Testis (tissue), 3 donors: Measurements from ENCODE around the gene B3GAT1. TPM values are rescaled to one million over a fixed set of nuclear protein-coding genes. Genes with fewer than 3 reads are reported as not detected.

Source experiments
- DNase-seq: peaks from one replicate; pipeline ENCODE4 v3.0.0-alpha.2; 2019
- H3K27ac ChIP-seq, 2 donors: fragments of 200-600 bp; sonication (generic); one replicate each; pipeline ENCODE4 v1.5.1; 2019
- H3K27me3 ChIP-seq: fragments of 200-600 bp; sonication (generic); one replicate; pipeline ENCODE4 v1.5.1; 2019
- H3K36me3 ChIP-seq: fragments of 200-600 bp; sonication (generic); one replicate; pipeline ENCODE4 v1.5.1; 2017; ENCODE audit warnings: low read depth; ENCODE audit errors: missing control alignments
- H3K4me1 ChIP-seq: fragments of 200-600 bp; sonication (generic); one replicate; pipeline ENCODE4 v1.5.1; 2019
- H3K4me3 ChIP-seq, 2 donors: fragments of 200-600 bp; sonication (generic); one replicate each; pipeline ENCODE4 v1.5.1; 2017 to 2019
- H3K9me3 ChIP-seq: fragments of 200-600 bp; sonication (generic); one replicate; pipeline ENCODE4 v1.5.1; 2017
- POLR2A ChIP-seq: fragments of 450-650 bp; IDR thresholded peaks from one replicate; pipeline ENCODE4 v1.6.1; 2017; ENCODE audit warnings: antibody characterized with exemption, mild to moderate bottlenecking, moderate library complexity
- WGBS, 2 donors: methylation state at CpG; one replicate each; pipeline ENCODE4 v1.1.5; 2018; 5-methylcytosine and 5-hydroxymethylcytosine counted together
- intact Hi-C: fragments of 100-400 bp; cut with DNase I; formaldehyde crosslinking; loops from one replicate; pipeline ENCODE4 v1.15.1; 2023; ENCODE audit warnings: low total_unique reads
- polyA plus RNA-seq: library from polyadenylated mRNA; stranded (reverse); fragments of 350-450 nt; fragmentation: Illumina TruSeq; extraction: RNeasy Lipid Tissue Mini Kit (QIAGEN cat#74804); gene quantifications from one replicate; pipeline ENCODE4 v1.2.3, GENCODE V29; 2014; ENCODE audit warnings: low read depth, low replicate concordance; ENCODE audit not compliant: insufficient read depth
- total RNA-seq, 2 donors: library from RNA; depleted of rRNA; stranded (reverse); fragments of >200 nt; gene quantifications; one replicate each; pipeline ENCODE4 v1.2.3, GENCODE V29; 2016
- TF ChIP-seq, protein P1 (sequence below), 3 experiments: fragments of 450-650 bp in 2 of 3; fragments of 200-600 bp in 1 of 3; sonication (generic) in 1 of 3; IDR thresholded peaks; one replicate each; pipeline ENCODE4 v1.5.1; 2016 to 2019; ENCODE audit warnings: antibody characterized with exemption in 3 of 3, mild to moderate bottlenecking in 2 of 3, moderate library complexity in 1 of 3

B3GAT1 gene
- total and polyA plus RNA-seq, 3 donors from 2014 or later: 2.7 to 4.3 (median 3.0) TPM

DNA sequence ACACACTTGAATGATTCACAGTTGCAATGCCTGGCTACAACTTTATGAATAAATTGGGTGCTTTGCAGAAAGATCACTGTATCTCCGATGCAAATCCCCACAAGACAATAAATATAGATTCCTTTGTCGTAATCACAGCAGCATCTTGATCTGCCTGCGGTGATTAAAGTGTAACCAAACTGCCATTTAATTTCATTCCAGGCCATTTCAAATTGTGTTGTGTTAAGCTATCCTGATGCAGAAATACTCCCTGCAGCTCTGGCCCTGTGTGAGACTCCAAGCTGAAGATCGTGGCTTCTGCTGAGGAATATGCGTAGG lies 40.8 kb upstream of the B3GAT1 start:
- no peaks in the 10 kb centered on the region for H3K9me3 ChIP-seq
- H3K4me3 ChIP-seq: no peak overlapping the region
- H3K27ac ChIP-seq: no peak overlapping the region
- H3K27me3 ChIP-seq: no peaks in the 10 kb centered on the region
- H3K36me3 ChIP-seq: no peaks in the 10 kb centered on the region
- intact Hi-C loops: no loop called here
- WGBS, 2 donors: 81 to 94% methylated on average over 5 of the region's 5 CpGs
- DNase-seq: no peak
- no peak for TF ChIP-seq POLR2A
- TF ChIP-seq, protein P1, sequence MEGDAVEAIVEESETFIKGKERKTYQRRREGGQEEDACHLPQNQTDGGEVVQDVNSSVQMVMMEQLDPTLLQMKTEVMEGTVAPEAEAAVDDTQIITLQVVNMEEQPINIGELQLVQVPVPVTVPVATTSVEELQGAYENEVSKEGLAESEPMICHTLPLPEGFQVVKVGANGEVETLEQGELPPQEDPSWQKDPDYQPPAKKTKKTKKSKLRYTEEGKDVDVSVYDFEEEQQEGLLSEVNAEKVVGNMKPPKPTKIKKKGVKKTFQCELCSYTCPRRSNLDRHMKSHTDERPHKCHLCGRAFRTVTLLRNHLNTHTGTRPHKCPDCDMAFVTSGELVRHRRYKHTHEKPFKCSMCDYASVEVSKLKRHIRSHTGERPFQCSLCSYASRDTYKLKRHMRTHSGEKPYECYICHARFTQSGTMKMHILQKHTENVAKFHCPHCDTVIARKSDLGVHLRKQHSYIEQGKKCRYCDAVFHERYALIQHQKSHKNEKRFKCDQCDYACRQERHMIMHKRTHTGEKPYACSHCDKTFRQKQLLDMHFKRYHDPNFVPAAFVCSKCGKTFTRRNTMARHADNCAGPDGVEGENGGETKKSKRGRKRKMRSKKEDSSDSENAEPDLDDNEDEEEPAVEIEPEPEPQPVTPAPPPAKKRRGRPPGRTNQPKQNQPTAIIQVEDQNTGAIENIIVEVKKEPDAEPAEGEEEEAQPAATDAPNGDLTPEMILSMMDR (IDR thresholded peaks at IDR 0.05): no peak
- no peaks in the 10 kb centered on the region for H3K4me1 ChIP-seq

DNA sequence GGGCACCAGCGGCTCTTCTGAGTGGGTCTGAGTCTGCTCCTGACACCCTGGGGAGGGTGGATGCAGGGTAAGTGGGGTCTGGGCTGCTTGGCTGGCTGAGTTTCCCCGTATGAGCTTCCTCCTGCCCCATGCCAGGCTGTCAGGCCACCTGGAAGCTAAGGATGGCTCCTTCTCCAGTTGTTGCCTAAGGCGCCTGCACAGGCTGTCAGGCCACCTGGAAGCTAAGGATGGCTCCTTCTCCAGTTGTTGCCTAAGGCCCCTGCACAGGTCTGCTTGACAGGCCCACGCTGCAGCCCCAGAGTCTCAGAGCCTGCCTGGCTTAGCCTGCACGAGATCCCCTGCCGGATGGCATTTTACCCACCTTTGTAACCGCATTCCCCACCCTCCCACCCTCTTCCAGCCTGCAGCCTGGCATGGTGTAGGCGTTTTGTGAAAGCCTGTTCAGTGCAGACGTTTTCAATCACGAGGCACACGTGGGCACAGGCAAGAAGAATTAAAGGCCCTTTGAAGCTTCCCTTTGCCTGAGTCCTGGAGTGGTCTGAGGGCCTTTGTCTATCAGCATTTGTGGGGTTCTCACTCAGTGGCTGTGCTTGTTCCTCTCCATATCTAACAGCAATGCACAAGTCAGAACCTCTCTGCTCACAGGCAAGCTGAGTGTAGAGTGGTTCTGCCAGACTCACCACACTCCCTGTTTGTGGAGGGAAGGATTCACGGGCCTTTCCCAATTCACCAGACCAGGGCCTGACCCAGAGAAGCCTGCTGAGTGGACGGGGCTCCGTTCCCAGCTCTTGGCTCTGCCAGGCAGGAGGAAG lies 40.2 kb upstream of the B3GAT1 start:
- no peak for DNase-seq
- intact Hi-C loops: no loop called here
- TF ChIP-seq, protein P1 (IDR thresholded peaks at IDR 0.05): no peak
- no peak for TF ChIP-seq POLR2A
- Histone ChIP-seq H3K4me1 (no peaks in the 10 kb centered on the region), H3K9me3 (no peaks in the 10 kb centered on the region), H3K4me3 (no peak overlapping the region), H3K36me3 (no peaks in the 10 kb centered on the region), H3K27ac (no peak overlapping the region), H3K27me3 (no peaks in the 10 kb centered on the region)
- 81 to 84% methylated on average over 9 to 14 of the region's 14 CpGs for WGBS, 2 donors

DNA sequence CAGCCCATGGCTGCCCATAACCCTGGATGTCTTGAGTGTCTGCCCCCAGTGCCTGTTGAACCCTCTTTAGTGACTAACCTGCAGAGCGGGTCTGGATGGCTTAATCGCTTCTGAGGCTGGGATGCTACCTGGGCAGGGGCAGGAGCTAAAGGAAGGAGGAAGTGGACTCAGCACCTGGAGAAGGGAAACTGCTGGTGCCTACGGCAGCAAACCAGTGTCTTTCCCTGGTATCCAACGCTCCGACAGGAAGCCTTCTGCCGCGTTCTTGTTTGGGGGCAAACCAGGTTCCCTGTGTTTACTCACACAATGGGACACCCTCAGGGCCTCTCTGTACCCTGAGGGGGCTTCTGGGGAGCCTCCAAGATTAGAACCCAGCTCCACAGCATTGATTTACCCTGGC lies 38.1 kb upstream of the B3GAT1 start:
- Histone ChIP-seq H3K9me3 (no peaks in the 10 kb centered on the region), H3K27ac (no peak overlapping the region), H3K27me3 (no peaks in the 10 kb centered on the region), H3K36me3 (no peaks in the 10 kb centered on the region), H3K4me1 (no peaks in the 10 kb centered on the region), H3K4me3 (no peak overlapping the region)
- TF ChIP-seq, protein P1 (IDR thresholded peaks at IDR 0.05): no peak
- no peak for TF ChIP-seq POLR2A
- intact Hi-C loops: no loop called here
- 76 to 77% methylated on average over 3 to 7 of the region's 7 CpGs for WGBS, 2 donors
- DNase-seq: no peak

DNA sequence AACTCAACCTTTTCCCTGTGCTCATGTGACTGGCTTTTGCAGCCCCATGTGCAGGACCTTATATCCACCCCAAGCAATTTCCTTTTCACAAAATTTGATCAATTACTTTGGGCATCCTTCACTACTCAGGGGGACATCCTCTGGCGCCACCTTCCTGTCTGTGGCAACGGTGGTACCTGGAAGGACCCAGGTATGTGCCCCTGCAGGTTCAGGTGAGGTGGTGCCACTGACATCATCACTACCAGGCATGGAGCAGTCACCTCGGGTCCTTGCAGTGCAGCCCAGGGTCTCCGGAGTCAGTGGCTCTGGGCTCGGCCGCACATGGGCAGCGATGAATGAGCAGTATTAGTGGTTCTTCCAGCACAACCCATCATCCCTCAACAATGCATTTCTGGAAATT lies 37.7 kb upstream of the B3GAT1 start:
- no peaks in the 10 kb centered on the region for H3K36me3 ChIP-seq
- 74 to 75% methylated on average over 7 of the region's 7 CpGs for WGBS, 2 donors
- intact Hi-C loops: no loop called here
- H3K27me3 ChIP-seq: no peaks in the 10 kb centered on the region
- DNase-seq: no peak
- H3K4me1 ChIP-seq: no peaks in the 10 kb centered on the region
- no peak overlapping the region for H3K4me3 ChIP-seq
- TF ChIP-seq, protein P1 (IDR thresholded peaks at IDR 0.05): no peak
- TF ChIP-seq POLR2A: no peak
- H3K9me3 ChIP-seq: no peaks in the 10 kb centered on the region
- H3K27ac ChIP-seq: no peak overlapping the region

DNA sequence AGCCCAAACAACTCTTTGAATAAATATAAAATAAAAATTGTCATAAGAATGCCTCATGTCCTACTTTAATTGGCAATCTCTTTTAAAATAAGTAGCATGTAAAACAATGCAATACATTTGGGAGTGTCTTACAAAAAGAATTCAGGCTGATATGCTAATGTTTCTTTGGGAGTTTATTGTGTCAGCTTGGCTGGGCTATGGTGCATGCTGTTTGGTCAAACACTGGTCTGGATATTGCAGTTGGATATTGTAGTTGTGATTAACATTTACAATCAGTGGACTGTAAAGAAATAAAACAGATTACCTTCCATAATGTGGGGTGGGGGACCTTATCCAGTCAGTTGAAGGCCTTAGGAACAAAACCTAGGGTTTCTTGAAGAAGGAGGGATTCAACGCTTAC lies 37.0 kb upstream of the B3GAT1 start:
- intact Hi-C loops: no loop called here
- Histone ChIP-seq H3K4me1 (no peaks in the 10 kb centered on the region), H3K4me3 (no peak overlapping the region), H3K9me3 (no peaks in the 10 kb centered on the region), H3K27ac (no peak overlapping the region), H3K27me3 (no peaks in the 10 kb centered on the region), H3K36me3 (no peaks in the 10 kb centered on the region)
- 98 to 100% methylated on average over 1 of the region's 1 CpG for WGBS, 2 donors
- TF ChIP-seq POLR2A: no peak
- TF ChIP-seq, protein P1 (IDR thresholded peaks at IDR 0.05): no peak
- DNase-seq: no peak
